SK-N-SH (cell line): Measurements from ENCODE around the gene PRKCH. TPM values are rescaled to one million over a fixed set of nuclear protein-coding genes. Genes with fewer than 3 reads are reported as not detected.

Experiments
- CTCF ChIA-PET: fragments of 300-600, 350-600 bp; formaldehyde crosslinking; extraction: SDS; loops from one replicate; lab custom pipeline; 2021; lab: Yijun Ruan, JAX
- POLR2A ChIA-PET: fragments of 350-600 bp; sonication (Branson Sonifier 250); formaldehyde crosslinking; extraction: SDS; loops from one replicate; lab custom pipeline; 2020; ENCODE audit warnings: antibody characterized with exemption, inconsistent platforms; lab: Yijun Ruan, JAX
- DNase-seq: peaks from one replicate; pipeline ENCODE4 v3.0.0; 2012
- H2AFZ ChIP-seq: fragments of 200-600 bp; sonication (generic); 2 replicates; pipeline ENCODE4 v1.8.1; 2016; ENCODE audit warnings: antibody characterized with exemption, mild to moderate bottlenecking, low read depth
- H3F3A ChIP-seq: fragments of 200-600 bp; sonication (generic); replicated peaks from 2 replicates; pipeline ENCODE3; 2016; ENCODE audit warnings: antibody characterized with exemption, mild to moderate bottlenecking; ENCODE audit not compliant: insufficient read depth
- H3K27ac ChIP-seq, 2 experiments: fragments of 200-500 bp in 1 of 2; fragments of 200-600 bp in 1 of 2; sonication (Bioruptor generic) in 1 of 2; sonication (generic), shearing (Covaris generic) in 1 of 2; 2 replicates each; pipeline versions ENCODE4 v1.5.1 to v1.6.1; 2014 to 2016; ENCODE audit warnings: low read depth in 2 of 2, inconsistent platforms in 1 of 2, low read length in 1 of 2, mild to moderate bottlenecking in 1 of 2, mixed read lengths in 1 of 2
- H3K27me3 ChIP-seq: fragments of 200-600 bp; sonication (generic), shearing (Covaris generic); 2 replicates; pipeline ENCODE4 v1.6.1; 2016; ENCODE audit warnings: mixed run types; ENCODE audit not compliant: insufficient read depth
- H3K36me3 ChIP-seq, 2 experiments: fragments of 200-500 bp in 1 of 2; fragments of 200-600 bp in 1 of 2; sonication (Bioruptor generic) in 1 of 2; sonication (generic) in 1 of 2; replicated peaks in 1 of 2; 2 replicates each; pipeline versions ENCODE3 to v1.5.1; 2014 to 2016; ENCODE audit warnings: low read length in 1 of 2, mild to moderate bottlenecking in 1 of 2; ENCODE audit not compliant: insufficient read depth in 2 of 2, control insufficient read depth in 1 of 2
- H3K4me1 ChIP-seq, 2 experiments: fragments of 200-500 bp in 1 of 2; fragments of 200-600 bp in 1 of 2; sonication (Bioruptor generic) in 1 of 2; sonication (generic), shearing (Covaris generic) in 1 of 2; 2 replicates each; pipeline versions ENCODE4 v1.5.1 to v1.6.1; 2014 to 2016; ENCODE audit warnings: low read depth in 1 of 2, low read length in 1 of 2, mixed run types in 1 of 2; ENCODE audit not compliant: insufficient read depth in 2 of 2, control insufficient read depth in 1 of 2
- H3K4me2 ChIP-seq: fragments of 200-600 bp; sonication (generic), shearing (Covaris generic); 2 replicates; pipeline ENCODE4 v1.6.1; 2017; ENCODE audit warnings: mixed run types
- H3K4me3 ChIP-seq, 2 experiments: fragments of 200-500 bp in 1 of 2; fragments of 200-600 bp in 1 of 2; sonication (Bioruptor generic) in 1 of 2; sonication (generic), shearing (Covaris generic) in 1 of 2; 2 replicates each; pipeline versions ENCODE4 v1.5.1 to v1.8.1; 2014 to 2016; ENCODE audit warnings: low read depth in 2 of 2, inconsistent platforms in 1 of 2, low read length in 1 of 2, mild to moderate bottlenecking in 1 of 2, mixed read lengths in 1 of 2, moderate library complexity in 1 of 2
- H3K79me2 ChIP-seq: fragments of 200-600 bp; sonication (generic); 2 replicates; pipeline ENCODE4 v1.8.1; 2017; ENCODE audit warnings: mild to moderate bottlenecking; ENCODE audit not compliant: insufficient read depth
- H3K9ac ChIP-seq: fragments of 200-600 bp; sonication (generic); 2 replicates; pipeline ENCODE4 v1.6.1; 2017; ENCODE audit warnings: mixed run types
- H3K9me2 ChIP-seq: fragments of 200-600 bp; sonication (generic); 2 replicates; pipeline ENCODE4 v1.6.1; 2017; ENCODE audit warnings: mixed run types
- H3K9me3 ChIP-seq: fragments of 200-600 bp; sonication (generic); 2 replicates; pipeline ENCODE4 v1.6.1; 2017; ENCODE audit warnings: mixed run types, mild to moderate bottlenecking, moderate library complexity
- H4K20me1 ChIP-seq: fragments of 200-600 bp; sonication (generic); 2 replicates; pipeline ENCODE4 v1.6.1; 2017; ENCODE audit warnings: mild to moderate bottlenecking, mixed run types; ENCODE audit not compliant: insufficient read depth
- FOSL2 ChIP-seq: IDR thresholded peaks from 2 replicates; pipeline ENCODE4 v1.4.0; 2012; ENCODE audit warnings: low read depth, mild to moderate bottlenecking, moderate library complexity, borderline replicate concordance
- FOXM1 ChIP-seq: IDR thresholded peaks from 2 replicates; pipeline ENCODE4 v1.4.0; 2012; ENCODE audit warnings: low read depth, mild to moderate bottlenecking
- GABPA ChIP-seq: IDR thresholded peaks from 2 replicates; pipeline ENCODE4 v1.4.0; 2012; ENCODE audit warnings: low read depth, mild to moderate bottlenecking
- GATA2 ChIP-seq: sonication (generic); formaldehyde crosslinking; IDR thresholded peaks from 2 replicates; pipeline ENCODE4 v1.5.0; 2020; ENCODE audit warnings: mild to moderate bottlenecking, missing genetic modification reagents
- NFIC ChIP-seq: IDR thresholded peaks from 2 replicates; pipeline ENCODE4 v1.4.0; 2012; ENCODE audit warnings: borderline replicate concordance
- RAD21 ChIP-seq: IDR thresholded peaks from 2 replicates; pipeline ENCODE4 v1.6.1; 2012; ENCODE audit warnings: mild to moderate bottlenecking, low read length
- RCOR1 ChIP-seq: fragments of 150-350 bp; IDR thresholded peaks from 2 replicates; pipeline ENCODE4 v1.6.1; 2017; ENCODE audit warnings: antibody characterized with exemption, low read length
- RFX5 ChIP-seq: IDR thresholded peaks from 2 replicates; pipeline ENCODE4 v1.6.1; 2012; ENCODE audit warnings: mild to moderate bottlenecking, improper control_type of control experiment, low read length
- RXRA ChIP-seq: IDR thresholded peaks from 2 replicates; pipeline ENCODE4 v1.4.0; 2012; ENCODE audit warnings: low read depth, mild to moderate bottlenecking, borderline replicate concordance
- SIN3A ChIP-seq: IDR thresholded peaks from 2 replicates; pipeline ENCODE4 v1.6.1; 2012; ENCODE audit warnings: low read depth, mild to moderate bottlenecking, low read length, moderate library complexity, borderline replicate concordance
- TAF1 ChIP-seq: IDR thresholded peaks from 2 replicates; pipeline ENCODE4 v1.6.1; 2012; ENCODE audit warnings: low read depth, mild to moderate bottlenecking, low read length, moderate library complexity, borderline replicate concordance
- YY1 ChIP-seq: IDR thresholded peaks from 2 replicates; pipeline ENCODE4 v1.4.0; 2012; ENCODE audit warnings: low read depth, mild to moderate bottlenecking
- WGBS: methylation state at CpG from one replicate; pipeline ENCODE4 v1.1.6; 2017; ENCODE audit warnings: low lambda C conversion rate; 5-methylcytosine and 5-hydroxymethylcytosine counted together
- polyA plus RNA-seq, 3 experiments: library from polyadenylated mRNA; depleted of rRNA; stranded (reverse); fragments of >200 nt; gene quantifications; 2 replicates each; pipeline ENCODE4 v1.2.3, GENCODE V29; 2012
- TF ChIP-seq, protein P1 (sequence below): IDR thresholded peaks from 2 replicates; pipeline ENCODE4 v1.4.0; 2012; ENCODE audit warnings: low read depth, borderline replicate concordance
- TF ChIP-seq, protein P2 (sequence below): IDR thresholded peaks from 2 replicates; pipeline ENCODE4 v1.4.0; 2012; ENCODE audit warnings: low read depth
- TF ChIP-seq, protein P3 (sequence below): IDR thresholded peaks from 2 replicates; pipeline ENCODE4 v1.4.0; 2012; ENCODE audit warnings: low read depth, borderline replicate concordance
- TF ChIP-seq, protein P4 (sequence below): fragments of 150-350 bp; IDR thresholded peaks from 2 replicates; pipeline ENCODE4 v1.6.1; 2016; ENCODE audit warnings: mild to moderate bottlenecking, low read depth, low read length
- TF ChIP-seq, protein P5 (sequence below): fragments of 200-600 bp; sonication (generic); IDR thresholded peaks from 2 replicates; pipeline ENCODE4 v1.6.1; 2017; ENCODE audit warnings: antibody characterized with exemption, mild to moderate bottlenecking, moderate library complexity

The PRKCH gene
- polyA plus RNA-seq, 1 of the 3 experiments (the other 2 are of a cell fraction) = 4.2 TPM

DNA sequence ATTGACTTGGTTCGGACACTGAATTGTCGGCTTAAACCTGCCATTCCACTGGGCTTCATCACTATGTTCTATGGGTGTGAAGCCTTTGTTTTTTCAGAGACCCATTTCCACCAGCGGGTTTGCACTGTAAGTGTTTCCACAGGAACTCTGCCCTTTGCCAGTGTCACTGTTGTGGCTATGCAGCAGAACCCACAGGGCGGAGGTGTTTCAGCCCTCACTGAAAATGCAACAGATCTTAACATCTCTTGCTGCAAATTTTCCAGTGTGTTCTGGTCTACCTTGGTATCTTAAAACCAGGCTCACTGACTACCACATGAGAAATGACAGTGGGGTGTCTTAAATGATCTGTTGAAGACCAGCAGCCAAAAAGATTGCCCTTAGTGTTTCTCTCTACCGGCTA, 21.1 kb downstream of the PRKCH start (continued):
- TF ChIP-seq, protein P1, sequence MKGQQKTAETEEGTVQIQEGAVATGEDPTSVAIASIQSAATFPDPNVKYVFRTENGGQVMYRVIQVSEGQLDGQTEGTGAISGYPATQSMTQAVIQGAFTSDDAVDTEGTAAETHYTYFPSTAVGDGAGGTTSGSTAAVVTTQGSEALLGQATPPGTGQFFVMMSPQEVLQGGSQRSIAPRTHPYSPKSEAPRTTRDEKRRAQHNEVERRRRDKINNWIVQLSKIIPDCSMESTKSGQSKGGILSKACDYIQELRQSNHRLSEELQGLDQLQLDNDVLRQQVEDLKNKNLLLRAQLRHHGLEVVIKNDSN = no peak
- TF ChIP-seq FOSL2 (no peak), RCOR1 (no peak), GATA2 (CRISPR knock-in tag) (no peak), RXRA (no peak), SIN3A (no peak)
- TF ChIP-seq, protein P2, sequence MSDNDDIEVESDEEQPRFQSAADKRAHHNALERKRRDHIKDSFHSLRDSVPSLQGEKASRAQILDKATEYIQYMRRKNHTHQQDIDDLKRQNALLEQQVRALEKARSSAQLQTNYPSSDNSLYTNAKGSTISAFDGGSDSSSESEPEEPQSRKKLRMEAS = no peak

DNA sequence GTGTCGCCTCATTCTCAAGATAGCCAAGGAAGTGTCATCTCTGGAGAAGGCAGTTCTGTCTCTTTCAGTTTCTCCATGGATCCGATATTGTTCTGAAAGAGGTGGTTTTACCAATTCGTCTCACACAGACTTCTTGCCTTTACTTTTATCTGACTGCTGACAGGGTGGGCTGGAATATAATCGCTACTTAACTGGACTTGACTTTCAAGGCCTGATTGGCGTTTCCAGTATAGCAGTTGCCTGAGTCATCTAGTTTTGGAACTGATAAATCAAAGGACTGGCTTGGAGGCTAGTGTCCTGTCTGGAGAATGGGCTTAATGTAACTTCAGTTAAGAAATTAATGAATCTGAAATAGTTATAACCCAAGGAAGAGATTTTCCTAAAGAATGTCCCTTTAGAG, 21.6 kb downstream of the PRKCH start:
- Histone ChIP-seq H3K9me2 (no peaks in the 10 kb centered on the region), H3K27ac (no peak overlapping the region), H3K9ac (no peak overlapping the region), H3K4me2 (no peak overlapping the region), H3K79me2 (no peaks in the 10 kb centered on the region), H2AFZ (no peak overlapping the region), H3K4me3 (no peak overlapping the region), H3F3A (no peaks in the 10 kb centered on the region), H3K9me3 (no peaks in the 10 kb centered on the region), H3K27me3 (no peaks in the 10 kb centered on the region), H4K20me1 (no peaks in the 10 kb centered on the region), H3K36me3 (no peaks in the 10 kb centered on the region), H3K4me1 (no peaks in the 10 kb centered on the region; a peak in 1 of 4 replicates)
- no peak for DNase-seq
- ChIA-PET POLR2A (no interaction called here), CTCF (no interaction called here)
- WGBS = 76% methylated on average over 5 of the region's 5 CpGs
- TF ChIP-seq, protein P3, sequence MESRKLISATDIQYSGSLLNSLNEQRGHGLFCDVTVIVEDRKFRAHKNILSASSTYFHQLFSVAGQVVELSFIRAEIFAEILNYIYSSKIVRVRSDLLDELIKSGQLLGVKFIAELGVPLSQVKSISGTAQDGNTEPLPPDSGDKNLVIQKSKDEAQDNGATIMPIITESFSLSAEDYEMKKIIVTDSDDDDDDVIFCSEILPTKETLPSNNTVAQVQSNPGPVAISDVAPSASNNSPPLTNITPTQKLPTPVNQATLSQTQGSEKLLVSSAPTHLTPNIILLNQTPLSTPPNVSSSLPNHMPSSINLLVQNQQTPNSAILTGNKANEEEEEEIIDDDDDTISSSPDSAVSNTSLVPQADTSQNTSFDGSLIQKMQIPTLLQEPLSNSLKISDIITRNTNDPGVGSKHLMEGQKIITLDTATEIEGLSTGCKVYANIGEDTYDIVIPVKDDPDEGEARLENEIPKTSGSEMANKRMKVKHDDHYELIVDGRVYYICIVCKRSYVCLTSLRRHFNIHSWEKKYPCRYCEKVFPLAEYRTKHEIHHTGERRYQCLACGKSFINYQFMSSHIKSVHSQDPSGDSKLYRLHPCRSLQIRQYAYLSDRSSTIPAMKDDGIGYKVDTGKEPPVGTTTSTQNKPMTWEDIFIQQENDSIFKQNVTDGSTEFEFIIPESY = no peak
- TF ChIP-seq RAD21 = no peak
- TF ChIP-seq YY1 = no peak
- no peak for TF ChIP-seq GABPA
- TF ChIP-seq RXRA = no peak
- TF ChIP-seq RFX5 = no peak
- TF ChIP-seq, protein P4, sequence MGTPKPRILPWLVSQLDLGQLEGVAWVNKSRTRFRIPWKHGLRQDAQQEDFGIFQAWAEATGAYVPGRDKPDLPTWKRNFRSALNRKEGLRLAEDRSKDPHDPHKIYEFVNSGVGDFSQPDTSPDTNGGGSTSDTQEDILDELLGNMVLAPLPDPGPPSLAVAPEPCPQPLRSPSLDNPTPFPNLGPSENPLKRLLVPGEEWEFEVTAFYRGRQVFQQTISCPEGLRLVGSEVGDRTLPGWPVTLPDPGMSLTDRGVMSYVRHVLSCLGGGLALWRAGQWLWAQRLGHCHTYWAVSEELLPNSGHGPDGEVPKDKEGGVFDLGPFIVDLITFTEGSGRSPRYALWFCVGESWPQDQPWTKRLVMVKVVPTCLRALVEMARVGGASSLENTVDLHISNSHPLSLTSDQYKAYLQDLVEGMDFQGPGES = no peak
- TF ChIP-seq, protein P5, sequence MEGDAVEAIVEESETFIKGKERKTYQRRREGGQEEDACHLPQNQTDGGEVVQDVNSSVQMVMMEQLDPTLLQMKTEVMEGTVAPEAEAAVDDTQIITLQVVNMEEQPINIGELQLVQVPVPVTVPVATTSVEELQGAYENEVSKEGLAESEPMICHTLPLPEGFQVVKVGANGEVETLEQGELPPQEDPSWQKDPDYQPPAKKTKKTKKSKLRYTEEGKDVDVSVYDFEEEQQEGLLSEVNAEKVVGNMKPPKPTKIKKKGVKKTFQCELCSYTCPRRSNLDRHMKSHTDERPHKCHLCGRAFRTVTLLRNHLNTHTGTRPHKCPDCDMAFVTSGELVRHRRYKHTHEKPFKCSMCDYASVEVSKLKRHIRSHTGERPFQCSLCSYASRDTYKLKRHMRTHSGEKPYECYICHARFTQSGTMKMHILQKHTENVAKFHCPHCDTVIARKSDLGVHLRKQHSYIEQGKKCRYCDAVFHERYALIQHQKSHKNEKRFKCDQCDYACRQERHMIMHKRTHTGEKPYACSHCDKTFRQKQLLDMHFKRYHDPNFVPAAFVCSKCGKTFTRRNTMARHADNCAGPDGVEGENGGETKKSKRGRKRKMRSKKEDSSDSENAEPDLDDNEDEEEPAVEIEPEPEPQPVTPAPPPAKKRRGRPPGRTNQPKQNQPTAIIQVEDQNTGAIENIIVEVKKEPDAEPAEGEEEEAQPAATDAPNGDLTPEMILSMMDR = no peak
- no peak for TF ChIP-seq NFIC
- no peak for TF ChIP-seq TAF1
- TF ChIP-seq FOXM1 = no peak
